GM19397 (cell line): ENCODE measurements around the gene CACNA2D1.

Experiments used
- ATAC-seq: cut with Tn5 transposase; IDR thresholded peaks from one replicate; pipeline ENCODE4 v1.9.1; 2021; ENCODE audit warnings: mild to moderate bottlenecking, moderate library complexity; ENCODE audit not compliant: unreplicated experiment

The CACNA2D1 gene

DNA sequence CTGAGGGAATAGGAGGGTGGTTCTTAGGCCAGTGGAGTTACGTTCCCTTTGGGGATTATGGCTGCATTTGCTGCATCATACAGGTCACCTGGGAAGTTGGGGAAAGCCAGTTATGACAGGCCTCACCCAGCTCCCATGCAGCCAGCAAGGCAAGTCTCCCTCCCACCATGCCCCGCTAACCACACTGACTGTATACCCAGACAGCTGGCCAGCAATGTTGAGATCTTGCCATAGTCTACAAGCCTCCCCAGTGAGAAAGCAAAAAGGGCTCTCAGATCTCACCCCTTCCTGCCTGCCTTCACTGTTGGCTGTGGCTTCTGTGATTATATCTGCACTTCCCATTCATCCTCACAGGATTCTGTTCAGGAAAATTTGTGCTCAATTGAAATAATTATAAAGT, 540.5 kb downstream of the CACNA2D1 start:
- no peak for ATAC-seq

DNA sequence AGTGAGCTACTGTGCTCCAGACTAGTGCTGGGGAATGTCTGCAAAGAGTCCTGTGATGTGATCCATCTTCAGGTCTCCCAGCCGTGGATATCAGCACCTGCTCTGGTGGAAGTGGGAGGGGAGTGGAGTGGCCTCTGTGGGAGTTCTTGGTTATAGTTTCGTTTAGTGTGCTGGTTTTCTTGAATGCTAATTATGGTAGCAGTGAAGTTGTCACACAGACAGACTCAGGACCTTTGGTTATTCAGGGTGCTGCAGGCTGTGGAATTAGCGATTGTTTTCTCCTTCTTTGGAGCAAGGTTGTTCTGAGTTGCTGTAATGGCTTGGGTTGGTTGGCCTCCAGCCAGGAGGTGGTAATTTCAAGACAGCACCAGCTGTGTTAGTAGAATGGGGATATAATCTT, 541.0 kb downstream of the CACNA2D1 start:
- no peak for ATAC-seq
